GM19239 (cell line): ENCODE data around the gene GPC6.
A peak's percentile ranks its signal among the peaks of the same experiment; 100 is the strongest.

Experiments
- DNase-seq: peaks from one replicate; pipeline ENCODE4 v3.0.0; 2011; ENCODE audit warnings: low spot score; ENCODE audit not compliant: insufficient read length
- FAIRE-seq: peaks from 2 replicates; lab custom pipeline; 2011; peaks lifted over from hg19 to GRCh38; lab: Jason Lieb, UNC

GPC6 gene

DNA sequence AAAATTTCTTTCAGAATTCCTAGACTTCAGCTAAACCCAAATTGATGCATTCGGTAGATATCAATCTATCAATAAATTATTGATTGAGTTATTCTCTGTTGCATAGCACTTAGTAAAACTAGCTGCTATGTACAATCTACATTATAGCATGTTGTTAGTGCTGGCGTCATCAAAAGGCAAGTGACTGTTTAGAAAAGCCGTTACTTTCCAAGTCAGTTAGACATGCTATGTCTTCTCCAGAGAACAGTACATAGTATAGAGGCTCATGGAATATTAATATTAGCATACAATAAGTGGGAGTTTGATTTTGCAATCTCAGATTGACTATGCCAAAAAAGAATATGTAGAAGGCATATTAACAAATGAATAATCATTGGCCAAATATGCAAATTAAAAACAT is 1087.3 kb downstream of the GPC6 start:
- FAIRE-seq: no peak

GRCh38 chr13:94315188-94315587 is 1088.6 kb downstream of the GPC6 start:
- FAIRE-seq: no peak
- no peak for DNase-seq

More for the DNA sequence above, 1087.3 kb downstream of the GPC6 start:
- DNase-seq: no peak

GRCh38 chr13:94317063-94317491 is 1090.5 kb downstream of the GPC6 start:
- DNase-seq: no peak
- FAIRE-seq: no peak

DNA sequence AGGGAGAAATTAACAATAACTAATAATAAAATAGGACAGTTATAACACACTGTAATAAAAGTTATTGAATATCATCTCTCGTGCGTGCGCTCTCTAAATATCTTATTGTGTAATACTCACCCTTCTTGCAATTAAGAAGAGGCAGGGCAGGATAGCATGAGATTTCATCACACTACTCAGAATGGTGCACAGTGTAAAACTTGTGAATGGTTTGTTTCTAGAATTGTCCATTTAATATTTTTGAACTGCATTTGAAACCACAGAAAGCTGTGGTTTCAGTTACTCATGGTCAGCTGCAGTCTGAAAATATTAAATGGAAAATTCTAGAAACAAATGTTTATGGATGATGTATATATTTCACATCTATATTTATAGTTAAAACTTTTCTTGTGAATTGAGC is 1091.8 kb downstream of the GPC6 start:
- FAIRE-seq: no peak
- DNase-seq: no peak

GRCh38 chr13:94319501-94319900 is 1092.9 kb downstream of the GPC6 start:
- no peak for DNase-seq
- no peak for FAIRE-seq

DNA sequence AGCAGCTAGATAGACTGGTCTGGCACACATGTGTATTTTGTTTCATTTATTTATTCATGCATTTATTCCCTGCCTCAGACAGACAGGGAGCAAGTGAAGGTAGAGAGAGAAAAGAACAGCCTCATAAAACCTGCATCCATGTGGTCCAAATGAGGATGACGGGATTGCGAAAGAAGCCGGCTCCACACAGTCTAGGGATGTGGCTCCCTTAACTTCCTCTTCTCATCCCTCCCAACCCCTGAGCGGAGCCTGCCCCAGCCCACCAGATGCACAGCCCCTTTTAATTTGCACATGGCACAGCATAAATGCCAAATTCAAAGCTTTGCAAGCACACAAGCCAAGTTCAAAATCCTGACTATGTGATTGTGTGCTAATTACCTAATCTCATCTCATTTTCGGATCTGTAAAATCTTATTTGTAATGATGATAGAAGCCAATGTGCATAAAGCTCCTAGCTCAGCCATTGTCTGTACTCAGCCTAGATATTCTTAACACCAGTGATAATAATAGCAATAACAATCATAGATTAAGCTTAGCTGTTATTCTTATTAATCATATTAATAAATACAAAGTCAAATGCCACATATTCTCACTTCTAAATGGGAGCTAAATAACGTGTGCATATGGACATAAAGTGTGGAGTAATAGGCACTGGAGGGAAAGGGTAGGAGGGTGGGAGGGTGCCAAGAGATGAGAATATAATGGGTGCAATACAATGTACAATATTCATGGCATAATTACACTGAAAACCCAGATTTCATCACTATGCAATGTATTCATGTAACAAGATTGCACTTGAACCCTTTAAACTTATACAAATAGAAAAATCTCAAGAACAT is 1096.5 kb downstream of the GPC6 start:
- FAIRE-seq (no peak), DNase-seq (no peak)

DNA sequence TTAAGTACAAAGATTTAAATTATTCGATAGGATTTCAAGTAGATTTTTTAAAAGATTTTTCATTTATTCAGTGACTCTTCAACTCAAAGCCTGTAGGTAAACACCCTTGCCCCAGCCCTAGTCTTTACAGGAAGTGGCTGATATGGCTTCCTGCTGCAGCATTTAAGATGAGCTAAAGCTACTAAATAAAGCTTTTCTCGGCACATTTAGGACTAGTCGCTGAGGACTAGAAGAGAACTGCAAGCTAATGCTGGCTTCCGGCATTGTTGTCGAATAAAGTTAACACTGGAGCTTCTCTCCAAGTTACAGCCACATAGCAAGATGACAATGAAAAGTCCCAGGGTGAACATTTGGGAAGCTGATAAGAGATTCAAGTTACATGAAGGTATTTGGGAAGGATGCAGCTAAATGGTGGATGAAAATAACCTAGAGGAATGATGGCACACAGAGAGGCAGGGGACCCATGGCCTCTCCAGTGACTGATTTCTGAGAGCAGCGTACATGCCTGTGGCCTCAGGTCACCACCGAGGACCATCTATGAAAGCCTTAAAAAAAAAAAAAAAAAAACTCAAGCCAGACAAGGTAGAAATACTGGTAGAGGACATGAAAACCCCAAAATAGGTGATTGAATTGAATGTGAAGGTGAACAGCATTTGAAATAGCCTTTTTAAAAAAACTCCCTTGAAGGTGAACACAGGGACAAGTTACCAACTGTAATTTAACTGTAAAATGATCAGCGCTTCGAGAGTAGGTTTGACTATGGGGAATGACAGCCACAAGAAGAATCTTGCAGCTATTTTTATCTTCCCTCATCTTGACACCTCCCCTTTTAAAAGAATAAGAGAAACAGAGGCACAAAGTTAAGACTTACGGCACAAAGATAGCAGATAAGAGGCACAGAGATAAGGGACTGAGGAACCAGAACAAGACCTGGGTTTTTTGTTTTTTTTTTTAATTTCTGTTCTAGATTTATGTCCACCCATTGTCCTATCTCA is 1097.5 kb downstream of the GPC6 start:
- FAIRE-seq (no peak), DNase-seq (no peak)

DNA sequence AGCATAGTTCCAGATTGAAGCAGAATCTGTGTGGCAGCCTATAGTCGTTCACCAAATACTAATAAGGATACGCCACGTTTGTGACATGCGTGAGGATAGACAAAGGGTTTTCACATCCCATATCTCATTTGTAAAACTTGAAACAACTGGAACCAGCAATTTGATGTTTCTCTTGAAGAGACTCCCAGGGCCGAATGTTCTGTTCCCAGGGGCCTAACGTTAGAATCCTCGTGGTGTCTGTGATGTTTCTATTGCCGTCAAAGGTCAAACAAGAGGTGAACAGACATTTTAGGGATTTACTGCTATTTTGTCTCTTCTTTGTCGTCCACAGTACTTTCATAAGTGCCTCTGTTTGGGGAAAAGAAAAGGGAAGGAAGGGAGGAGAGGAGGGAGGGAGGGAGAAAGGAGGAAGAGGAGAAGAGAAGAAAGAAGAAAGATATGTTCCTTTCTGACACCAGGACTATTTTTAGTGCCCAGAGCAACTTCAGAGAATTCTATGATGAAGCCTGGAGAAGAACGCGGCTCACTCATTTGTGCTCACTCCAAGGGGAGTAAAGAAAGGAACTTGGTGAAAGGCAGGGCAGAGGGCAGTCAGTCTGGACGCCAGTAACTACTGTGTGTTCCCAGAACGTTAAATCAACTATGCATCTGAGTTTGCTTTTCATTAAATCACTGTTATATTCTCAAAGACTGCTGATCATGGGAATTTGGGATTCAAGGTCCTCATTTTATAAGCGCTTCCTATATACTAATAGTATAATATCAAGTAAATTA is 1098.3 kb downstream of the GPC6 start:
- FAIRE-seq (no peak), DNase-seq (no peak)

GRCh38 chr13:94325650-94326049 is 1099.0 kb downstream of the GPC6 start:
- DNase-seq: no peak
- no peak for FAIRE-seq

- peak; percentile 6 for DNase-seq
- peak; percentile 85 for FAIRE-seq
Observed at GRCh38 chr13:94327318-94327717, 1100.7 kb downstream of the GPC6 start.

DNA sequence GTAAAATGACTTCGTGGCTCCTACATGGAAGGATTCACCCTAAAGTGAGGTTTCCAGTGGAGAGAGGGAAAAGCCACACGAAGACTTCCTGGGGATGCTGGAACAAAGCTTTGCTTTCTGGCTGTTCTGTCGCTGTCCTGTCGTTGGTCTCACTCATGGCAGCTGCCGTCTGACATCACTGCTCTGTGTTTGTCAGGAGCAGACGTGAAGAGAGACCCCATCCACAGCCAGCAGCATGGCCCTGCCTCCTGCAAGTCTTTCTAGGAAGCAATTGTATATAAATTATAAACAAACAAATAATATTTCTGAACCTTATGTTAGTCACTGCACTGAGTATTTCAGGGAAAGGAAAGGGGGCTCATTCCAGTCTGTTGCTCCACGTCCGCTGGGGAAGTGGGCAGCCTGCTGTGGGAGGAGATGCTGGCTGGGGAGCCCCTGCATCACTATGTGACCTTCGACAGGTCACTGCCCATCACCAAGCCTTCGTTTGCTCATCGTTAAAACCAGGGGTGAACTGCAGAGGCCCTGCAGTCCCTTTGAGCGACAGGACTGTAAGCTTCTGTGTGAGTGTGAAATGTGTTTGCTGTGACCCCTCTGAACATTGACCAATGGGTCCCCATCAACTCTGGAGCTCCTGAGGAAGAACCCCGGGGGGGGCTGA is 1101.9 kb downstream of the GPC6 start:
- DNase-seq (no peak), FAIRE-seq (no peak)

DNA sequence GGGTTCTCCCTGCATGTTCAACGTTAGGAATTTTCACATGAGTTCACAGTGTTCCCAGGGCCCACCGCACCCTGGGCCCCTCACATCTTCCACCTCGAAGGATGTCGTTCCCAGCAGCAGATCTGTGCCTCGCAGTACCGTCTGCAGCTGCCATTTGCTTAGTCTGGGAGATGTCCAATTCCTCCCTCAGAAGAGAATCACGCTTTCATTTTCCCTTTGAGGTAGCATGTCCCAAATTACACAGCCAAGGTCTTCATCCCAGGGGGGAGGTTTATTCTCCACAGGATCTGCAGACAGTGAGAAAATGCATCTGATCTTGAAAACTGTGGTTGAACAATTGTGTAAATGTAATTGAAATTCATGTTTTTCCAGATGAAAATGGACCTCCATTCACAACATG is 1102.7 kb downstream of the GPC6 start:
- FAIRE-seq (no peak), DNase-seq (no peak)

DNA sequence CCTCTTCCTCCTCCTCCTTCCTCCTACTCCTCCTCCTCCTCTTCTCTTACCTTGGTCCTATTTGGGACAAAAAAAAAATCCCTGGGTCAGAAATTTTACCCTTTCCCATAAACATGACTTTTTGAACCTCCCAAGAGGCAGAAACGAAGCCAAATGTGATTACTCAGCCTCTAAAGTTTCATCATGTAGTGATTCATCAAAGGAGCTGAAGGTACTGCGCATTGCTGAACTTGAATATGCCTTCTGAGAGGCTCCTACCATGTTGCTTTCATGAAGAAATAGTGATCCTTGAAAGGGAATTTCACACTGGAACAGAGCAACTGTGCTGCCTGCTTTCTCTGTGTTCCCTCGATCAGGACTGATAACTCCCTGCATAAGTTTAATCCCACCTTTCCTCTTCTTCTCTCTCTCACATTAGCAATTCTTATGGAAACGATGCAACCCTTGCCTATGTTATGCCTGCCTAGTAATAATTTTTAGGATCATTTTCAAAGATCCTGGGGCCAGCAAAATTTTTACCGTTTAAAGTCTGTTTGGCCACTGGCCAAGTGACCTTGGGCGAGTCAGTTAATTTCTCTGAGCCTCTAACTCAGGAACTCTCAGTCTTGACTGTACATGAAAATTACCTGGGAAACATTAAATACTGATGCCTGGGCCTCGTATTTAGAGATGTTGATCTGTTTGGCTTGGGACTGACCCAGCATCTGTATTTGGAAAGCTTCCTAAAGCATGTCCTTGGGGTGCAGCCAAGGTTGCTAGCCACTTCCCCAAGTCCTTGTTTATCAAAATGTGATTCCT is 1103.3 kb downstream of the GPC6 start:
- DNase-seq: no peak
- FAIRE-seq: no peak

GRCh38 chr13:94330552-94331071 is 1104.0 kb downstream of the GPC6 start:
- no peak for DNase-seq
- no peak for FAIRE-seq

DNA sequence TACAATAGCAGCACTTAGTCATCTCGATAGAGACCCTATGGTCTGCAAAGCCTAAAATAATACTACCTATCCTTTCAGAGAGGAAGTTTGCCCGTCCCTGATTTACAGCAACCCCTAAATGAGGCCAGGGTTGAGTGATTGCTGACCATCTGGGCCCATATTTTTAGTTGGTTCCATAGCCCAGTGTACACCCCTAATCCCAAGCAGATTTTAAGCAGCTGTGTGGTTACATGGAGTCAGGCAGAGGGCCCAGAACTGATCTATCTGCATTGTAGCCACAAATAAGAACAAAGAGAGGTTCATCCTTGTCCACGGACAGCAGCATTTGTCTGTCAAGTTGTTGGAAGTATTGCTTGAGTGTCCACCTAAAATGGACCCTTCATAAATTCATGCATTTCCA is 1104.7 kb downstream of the GPC6 start:
- DNase-seq (no peak), FAIRE-seq (no peak)

DNA sequence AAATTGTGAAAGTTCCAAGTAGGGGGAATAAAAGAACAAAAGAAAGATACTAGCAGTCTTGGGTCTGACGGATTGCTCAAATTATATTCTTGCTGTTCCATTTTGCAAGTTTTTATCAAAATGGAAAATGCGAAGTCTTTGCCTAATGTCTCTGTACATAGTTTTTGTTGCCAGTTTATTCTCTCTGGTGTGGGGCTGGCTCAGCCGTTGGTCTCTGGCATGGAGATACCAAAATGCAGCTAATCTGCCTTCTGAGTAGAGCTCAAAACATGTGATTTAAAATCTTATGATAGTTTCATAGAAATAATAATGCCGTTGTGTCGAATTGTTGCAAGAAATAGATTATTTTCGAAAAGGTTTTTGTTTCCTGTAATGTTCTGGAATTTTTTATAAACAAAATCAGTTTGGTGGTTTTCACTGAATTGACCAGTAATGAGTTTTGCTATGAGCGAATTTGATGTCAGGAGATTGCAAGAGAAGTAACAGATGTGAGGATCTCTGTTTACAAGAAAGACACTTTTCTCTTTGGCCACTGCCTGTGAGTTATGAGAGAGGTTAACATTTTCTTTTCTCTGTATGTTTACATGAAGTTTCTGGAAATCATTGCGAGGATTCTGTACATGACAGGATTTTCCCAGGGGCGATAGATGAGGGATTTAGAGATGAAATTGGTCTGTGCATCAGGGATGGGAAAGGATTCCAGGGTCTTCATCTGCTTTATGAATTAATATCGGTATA is 1105.9 kb downstream of the GPC6 start:
- DNase-seq: no peak
- FAIRE-seq: no peak

- FAIRE-seq (no peak), DNase-seq (no peak)
Observed at GRCh38 chr13:94333131-94333820, 1106.7 kb downstream of the GPC6 start.
